WI38 (cell line): Measurements from ENCODE around the gene THG1L.

Experiments
- H3K4me3 ChIP-seq: 2 replicates; pipeline ENCODE4 v1.5.1; 2011; ENCODE audit warnings: low read depth, mild to moderate bottlenecking, control low read depth, low read length
- TF ChIP-seq, protein P1 (sequence below): IDR thresholded peaks from 2 replicates; pipeline ENCODE4 v1.5.1; 2012; ENCODE audit warnings: low read depth, mild to moderate bottlenecking, control low read depth, low read length

THG1L gene

DNA sequence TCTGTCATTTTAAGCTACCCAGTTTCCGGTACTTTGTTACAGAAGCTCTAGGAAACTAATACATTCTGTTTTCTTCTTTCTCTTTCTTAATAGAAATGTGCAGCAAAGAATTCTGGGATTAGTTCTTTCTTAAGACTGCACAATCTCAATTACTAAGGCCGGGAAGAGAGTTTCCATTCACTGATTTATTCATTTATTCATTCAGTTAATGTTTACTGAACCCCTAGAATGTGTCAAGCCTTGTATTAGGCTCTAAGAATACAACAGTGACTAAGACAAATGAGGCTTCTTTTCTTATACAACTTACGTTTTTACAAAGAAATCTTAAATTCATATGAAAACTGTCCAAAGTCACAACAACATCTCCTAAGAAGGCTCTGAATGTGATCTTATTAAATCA, 27.5 kb upstream of the THG1L start:
- no peak overlapping the region for H3K4me3 ChIP-seq
- TF ChIP-seq, protein P1, sequence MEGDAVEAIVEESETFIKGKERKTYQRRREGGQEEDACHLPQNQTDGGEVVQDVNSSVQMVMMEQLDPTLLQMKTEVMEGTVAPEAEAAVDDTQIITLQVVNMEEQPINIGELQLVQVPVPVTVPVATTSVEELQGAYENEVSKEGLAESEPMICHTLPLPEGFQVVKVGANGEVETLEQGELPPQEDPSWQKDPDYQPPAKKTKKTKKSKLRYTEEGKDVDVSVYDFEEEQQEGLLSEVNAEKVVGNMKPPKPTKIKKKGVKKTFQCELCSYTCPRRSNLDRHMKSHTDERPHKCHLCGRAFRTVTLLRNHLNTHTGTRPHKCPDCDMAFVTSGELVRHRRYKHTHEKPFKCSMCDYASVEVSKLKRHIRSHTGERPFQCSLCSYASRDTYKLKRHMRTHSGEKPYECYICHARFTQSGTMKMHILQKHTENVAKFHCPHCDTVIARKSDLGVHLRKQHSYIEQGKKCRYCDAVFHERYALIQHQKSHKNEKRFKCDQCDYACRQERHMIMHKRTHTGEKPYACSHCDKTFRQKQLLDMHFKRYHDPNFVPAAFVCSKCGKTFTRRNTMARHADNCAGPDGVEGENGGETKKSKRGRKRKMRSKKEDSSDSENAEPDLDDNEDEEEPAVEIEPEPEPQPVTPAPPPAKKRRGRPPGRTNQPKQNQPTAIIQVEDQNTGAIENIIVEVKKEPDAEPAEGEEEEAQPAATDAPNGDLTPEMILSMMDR, result no peak

DNA sequence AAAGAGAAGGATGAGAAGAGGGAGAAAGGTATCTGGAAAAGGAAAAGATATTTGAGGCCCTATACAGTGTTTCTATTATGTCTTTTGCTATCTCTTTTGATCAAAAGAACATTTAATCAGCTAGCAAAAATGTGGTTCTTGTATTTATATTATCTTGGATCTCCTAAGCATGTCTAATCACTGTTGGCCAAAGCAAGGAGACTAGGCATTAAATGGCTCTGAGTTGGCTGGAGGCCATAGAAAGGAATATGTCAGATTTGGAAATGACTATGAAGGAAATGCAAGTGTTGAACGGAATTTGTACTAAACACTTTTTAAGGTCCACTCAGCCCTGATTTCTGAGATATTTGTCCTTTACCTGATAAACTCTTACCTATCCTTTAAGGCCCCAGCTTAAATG, 22.4 kb upstream of the THG1L start:
- H3K4me3 ChIP-seq, result no peak overlapping the region
- TF ChIP-seq, protein P1, result no peak

DNA sequence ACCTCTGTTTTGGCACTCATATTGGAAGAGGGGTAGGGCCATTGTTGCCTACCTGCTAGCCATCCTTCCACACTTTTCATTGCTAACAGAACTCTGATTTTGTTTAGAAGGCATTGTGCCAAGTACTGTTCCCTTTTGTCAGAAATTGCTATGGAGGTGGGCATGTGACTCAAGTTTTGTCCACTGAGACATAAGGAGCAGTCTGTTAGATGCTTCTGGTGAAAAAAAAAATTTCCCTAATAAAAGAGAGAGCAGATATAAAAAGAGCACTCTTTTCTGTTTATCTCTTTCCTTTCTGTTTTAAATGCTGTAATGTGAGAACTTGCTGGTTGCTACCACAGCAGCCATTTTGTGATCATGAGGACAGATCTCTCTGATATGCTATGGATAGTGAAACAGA, 21.9 kb upstream of the THG1L start:
- H3K4me3 ChIP-seq, result no peak overlapping the region
- TF ChIP-seq, protein P1, result no peak

DNA sequence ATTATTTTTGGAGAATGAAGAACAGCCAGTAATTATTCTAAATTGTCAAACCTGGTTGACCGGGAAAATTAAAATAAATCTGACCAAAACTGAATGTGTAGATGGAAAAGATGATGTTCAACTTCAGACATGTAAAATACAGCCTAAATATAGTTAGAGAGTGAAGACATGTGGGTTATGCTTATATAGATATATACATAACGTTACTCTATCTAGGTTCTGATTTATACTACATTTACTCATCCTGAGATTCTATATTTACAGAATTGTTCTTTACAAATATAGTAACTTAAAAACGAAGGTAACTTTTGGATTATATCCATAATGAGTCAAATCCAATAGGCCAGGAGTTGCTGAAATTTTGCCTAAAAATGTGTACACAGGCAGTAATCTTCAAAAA, 20.8 kb upstream of the THG1L start:
- H3K4me3 ChIP-seq, result no peak overlapping the region
- TF ChIP-seq, protein P1, result no peak

DNA sequence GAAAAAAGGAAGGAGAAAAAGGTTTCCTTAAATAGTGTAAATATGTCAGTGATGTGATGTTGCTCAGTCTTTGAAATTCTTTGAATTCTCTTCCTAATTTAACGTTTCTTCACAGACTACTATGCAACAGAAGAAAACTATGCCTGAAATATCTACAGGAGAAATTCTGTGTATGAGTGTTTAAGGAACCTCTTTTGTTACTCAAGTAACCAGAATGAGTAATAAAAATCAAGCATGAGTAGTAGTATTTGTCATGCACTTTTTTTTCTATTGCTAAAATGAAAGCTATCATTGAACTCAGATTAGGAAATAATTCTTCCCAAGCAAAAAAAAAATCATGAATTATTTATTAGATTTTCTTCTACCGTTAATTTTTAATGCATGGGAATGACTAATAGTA, 20.3 kb upstream of the THG1L start:
- H3K4me3 ChIP-seq, result no peak overlapping the region
- TF ChIP-seq, protein P1, result no peak

DNA sequence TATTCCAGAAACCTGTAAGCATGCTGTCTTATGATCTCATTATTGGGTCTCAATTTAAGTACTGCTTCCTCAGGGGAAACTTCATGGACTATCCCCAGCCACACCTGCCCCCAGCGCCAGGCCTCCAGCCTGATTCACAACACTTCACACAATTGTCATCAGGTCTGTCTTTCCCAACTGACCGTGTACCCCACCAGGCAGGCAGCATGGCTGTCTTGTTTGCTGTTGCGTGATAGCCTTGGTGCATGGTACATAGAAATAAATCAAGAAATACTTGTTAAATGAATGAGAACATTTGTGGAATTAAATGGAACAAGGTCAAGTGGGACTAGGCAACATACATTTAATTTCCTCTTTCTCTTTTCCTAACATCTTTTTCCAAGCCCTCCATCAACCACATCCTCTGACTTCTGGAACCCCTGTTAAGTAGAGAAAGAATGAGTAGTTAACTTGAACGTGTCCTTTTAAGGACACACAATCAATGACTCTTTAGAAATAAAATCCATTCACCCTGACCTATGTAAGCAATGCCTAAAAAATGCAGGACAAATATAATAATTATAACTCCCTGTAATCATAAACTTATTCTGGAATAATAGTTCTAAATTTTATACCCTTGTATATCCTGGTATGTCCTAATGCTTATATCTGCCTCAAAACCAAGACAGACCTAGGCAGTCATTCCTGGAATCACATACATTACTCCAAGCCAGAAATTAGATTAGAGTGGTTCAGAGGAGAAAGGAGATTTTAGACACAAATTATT, 17.2 kb upstream of the THG1L start:
- no peak overlapping the region for H3K4me3 ChIP-seq
- TF ChIP-seq, protein P1, result no peak

DNA sequence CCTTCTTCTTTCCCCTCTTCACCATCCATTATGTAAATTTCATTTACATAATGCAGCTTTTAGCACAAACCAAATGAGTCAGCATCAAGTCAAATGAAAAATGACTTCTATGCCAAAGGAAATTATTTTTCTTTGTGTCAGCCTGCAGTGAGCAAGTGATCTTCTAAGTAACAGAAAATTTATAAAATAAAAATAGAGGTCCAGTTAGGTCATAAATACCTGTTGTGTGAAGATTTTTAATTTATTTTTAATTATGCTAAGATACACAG, 16.7 kb upstream of the THG1L start:
- TF ChIP-seq, protein P1, result no peak
- H3K4me3 ChIP-seq, result no peak overlapping the region
